GM18861 (cell line): ENCODE data around the gene SYK.
"Not testable (repeated sequence)": the region's sequence is repeated elsewhere in the genome, so short reads cannot be mapped to it uniquely, and the experiment has no call there.

ENCODE experiments used
- ATAC-seq: cut with Tn5 transposase; IDR thresholded peaks from one replicate; pipeline ENCODE4 v1.9.1; 2021; ENCODE audit not compliant: unreplicated experiment

Gene SYK

DNA sequence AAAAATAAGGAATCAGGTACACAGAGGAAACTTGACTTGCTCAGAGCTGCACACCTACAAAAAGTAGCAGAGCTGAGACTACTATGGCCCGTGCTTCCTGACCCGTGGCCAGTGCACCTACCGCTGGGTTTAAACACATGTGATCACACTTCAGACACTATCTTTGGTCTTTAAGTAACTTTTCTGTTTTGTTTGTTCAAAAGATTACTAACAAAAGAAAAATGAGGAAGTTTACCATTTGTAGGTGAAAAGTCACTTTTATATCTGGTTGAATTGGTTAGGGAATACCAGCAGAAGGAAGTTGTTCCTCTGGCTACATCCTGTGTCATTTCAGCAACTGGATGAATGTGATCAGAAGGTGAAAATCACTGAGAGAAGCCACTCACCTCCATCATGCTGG lies 6.5 kb upstream of the SYK start:
- ATAC-seq: peak; percentile 36

DNA sequence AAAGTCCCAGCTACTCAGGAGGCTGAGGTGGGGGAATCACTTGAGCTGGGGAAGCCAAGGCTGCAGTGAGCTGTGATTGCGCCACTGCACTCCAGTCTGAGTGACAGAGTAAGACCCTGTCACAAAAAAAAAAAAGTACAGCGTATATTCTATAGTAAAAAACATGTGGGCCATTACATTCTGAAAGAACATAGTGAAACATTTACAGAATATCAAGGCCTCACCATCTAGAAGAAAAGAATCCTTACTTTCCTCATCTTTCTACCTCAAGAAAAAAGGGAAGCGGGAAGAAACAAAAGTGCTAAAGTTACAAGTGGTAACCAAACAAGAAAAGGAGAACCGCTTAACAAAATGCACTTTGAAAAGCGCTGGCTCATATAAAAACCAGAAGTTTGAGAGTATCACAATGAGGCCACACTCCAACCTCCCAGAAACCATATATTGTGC lies 5.7 kb upstream of the SYK start:
- no peak for ATAC-seq

- ATAC-seq: no peak
These were observed 2.3 kb upstream of the SYK start for GRCh38 chr9:90799271-90799852.

DNA sequence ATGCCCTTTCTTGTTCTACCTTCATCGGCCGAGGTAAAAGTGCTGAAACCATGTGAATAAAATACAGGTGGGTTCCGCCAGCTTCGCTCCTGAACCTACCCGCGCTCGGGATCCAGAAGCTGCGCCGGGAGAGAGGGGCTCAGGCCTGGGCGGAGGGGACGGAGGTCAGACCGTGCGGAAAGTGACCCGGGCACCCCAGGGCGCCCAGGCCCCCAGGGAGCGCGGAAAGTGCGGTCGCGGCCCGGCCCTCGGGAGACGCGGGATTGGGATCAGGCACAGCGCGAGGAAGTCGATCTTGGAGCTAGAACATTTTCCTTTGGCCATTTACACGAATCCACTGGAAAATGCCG lies 329 bp downstream of the SYK start:
- ATAC-seq: no peak

DNA sequence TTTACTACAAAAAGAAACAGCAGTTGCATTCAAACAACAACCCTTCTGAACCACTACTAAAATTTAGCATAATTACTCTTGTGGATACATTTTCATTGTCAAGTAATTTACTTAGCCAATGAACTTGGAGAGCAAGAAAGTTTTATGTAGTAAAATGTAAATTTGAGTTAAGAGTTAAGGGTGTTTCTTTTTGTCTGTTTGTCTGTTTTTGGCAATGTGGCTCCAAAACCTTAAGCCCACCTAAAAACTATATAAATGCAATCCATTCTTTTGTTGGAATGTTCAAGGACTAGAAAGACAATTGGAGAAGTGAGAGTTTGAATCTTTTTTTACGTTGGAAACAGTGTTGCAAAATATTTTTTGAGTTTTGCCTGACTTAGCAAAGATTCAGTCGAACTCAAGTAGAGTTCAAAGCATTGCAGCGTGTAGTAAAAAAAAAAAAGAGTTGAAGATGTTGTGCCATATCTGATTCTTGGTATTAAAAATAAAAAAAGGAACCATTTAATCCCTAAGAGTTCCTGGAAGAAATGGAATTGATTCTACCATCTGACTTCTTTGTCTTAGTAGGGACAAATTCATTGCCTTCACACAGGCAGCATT lies 867 bp downstream of the SYK start:
- no peak for ATAC-seq

GRCh38 chr9:90803860-90804593 lies 2.4 kb downstream of the SYK start:
- ATAC-seq: no peak

GRCh38 chr9:90805006-90805996 lies 3.7 kb downstream of the SYK start:
- no peak for ATAC-seq

GRCh38 chr9:90807006-90807405 lies 5.4 kb downstream of the SYK start:
- ATAC-seq: no peak

- no peak for ATAC-seq
These were observed 6.8 kb downstream of the SYK start for GRCh38 chr9:90808398-90808797.

DNA sequence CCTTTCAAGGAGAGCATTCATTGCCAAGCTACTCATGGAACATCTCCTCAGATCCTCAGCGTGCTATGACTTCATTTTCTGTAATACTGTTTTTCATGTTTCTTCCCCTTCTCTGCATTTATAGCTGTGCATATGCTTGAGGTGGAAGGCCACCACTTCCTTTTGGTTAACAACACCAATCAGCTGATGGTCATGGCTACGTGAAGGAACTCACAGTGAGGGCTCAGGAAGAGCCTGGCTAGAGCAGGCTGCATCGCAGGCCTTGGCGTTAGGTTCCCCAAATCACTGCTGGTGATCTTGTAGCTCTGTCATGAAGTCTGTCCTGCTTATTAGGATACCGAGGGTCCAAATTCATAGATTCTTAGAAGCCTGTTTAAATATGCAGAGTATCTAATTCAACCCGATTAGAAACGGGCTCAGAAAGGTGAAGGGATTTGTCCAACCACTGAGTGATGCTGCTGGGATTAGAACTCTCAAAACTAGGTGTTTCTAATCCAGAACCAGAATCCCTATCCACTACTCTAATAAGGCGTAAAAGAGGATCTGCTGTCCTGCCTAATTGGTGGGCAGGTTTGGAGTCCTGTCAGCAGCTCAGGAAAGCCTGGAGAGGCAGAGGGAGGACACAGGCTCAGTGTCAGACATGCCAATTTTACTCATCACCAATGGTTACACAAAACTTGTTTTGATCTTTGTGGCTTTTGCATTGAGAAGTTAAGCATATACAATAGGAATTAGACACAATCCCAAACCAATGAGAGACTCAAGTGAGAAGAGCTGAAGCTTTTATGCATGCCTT lies 7.5 kb downstream of the SYK start:
- no peak for ATAC-seq

DNA sequence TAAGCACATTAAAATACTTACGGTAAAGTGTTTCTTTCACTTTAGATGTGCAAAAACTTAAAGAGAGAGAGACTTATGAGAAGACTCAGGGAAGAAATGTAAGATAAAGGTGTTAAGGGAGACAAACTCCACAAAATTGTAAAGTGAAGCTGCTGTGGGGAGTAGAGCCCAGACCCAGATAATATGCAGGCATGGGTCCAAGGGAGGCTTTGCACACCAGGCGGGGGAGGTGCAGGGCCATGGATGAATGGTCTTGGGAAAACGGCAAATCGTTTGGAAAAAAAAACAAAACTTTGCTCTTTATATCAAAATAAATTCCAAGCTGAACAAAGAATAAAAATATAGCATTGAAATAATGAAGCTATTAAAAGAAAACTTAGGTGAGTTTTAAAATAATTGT lies 9.1 kb downstream of the SYK start:
- no peak for ATAC-seq

GRCh38 chr9:90813046-90813445 lies 11.4 kb downstream of the SYK start:
- no peak for ATAC-seq

GRCh38 chr9:90813523-90813922 lies 11.9 kb downstream of the SYK start:
- no peak for ATAC-seq

- no peak for ATAC-seq
These were observed 12.7 kb downstream of the SYK start for GRCh38 chr9:90814355-90814754.

- ATAC-seq: peak; percentile 38
These were observed 13.7 kb downstream of the SYK start for GRCh38 chr9:90815183-90815943.

DNA sequence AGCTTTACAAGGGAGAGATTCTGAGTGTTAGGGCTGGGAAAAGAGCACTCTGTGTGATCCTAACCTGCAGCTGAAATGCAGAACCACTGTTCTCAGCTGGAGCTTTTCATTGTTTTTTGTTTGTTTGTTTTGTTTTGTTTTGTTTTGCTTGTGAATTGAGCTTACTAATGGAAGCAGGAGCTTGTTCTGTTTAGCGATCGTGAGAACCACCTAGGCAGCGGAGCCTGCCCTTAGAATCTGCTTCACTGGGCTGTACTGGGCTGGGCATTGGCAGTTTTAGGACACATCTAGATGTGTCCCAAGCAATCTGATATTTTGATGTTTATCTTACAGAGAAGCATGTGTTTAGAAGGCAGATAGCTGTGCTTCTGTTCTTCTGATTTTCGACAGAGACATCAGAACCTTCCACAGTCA lies 14.3 kb downstream of the SYK start:
- ATAC-seq: no peak

GRCh38 chr9:90816690-90817089 lies 15.1 kb downstream of the SYK start:
- ATAC-seq: no peak

DNA sequence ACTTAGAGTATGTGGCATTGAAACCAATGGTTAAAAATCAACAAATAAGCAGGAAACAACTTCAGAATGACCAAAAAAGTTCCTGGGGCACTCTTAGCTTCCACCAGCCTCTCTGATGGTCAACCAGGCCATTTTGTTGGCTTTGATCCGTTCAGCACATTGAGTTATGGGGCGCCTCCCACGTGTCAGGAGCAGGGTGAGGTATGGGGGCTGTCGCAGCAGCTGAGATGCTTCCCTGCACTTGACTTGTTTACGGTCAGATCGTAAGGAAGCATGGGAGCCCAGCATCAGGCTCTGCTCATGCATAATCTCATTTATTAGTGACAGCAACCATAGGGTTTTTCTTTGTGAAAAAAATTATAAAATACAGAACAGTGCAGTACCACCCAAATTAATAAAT lies 16.7 kb downstream of the SYK start:
- ATAC-seq: no peak

GRCh38 chr9:90820406-90820805 lies 18.8 kb downstream of the SYK start:
- ATAC-seq: not testable (repeated sequence)

DNA sequence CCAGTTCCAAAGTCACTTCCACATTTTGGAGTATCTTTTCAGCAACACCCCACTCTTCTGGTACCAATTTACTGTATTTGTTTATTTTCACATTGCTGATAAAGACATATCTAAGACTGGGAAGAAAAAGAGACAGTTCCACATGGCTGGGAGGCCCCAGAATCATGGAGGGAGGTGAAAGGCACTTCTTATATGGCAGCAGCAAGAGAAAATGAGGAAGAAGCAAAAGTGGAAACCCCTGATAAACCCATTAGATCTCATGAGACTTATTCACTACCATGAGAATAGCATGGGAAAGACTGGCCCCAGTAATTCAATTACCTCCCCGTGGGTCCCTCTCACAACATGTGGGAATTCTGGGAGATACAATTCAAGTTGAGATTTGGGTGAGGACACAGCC lies 19.6 kb downstream of the SYK start:
- not testable (repeated sequence) for ATAC-seq
